GDM1 (cell line): ENCODE results near the gene CCL23.
"Not testable (repeated sequence)": the region's sequence is repeated elsewhere in the genome, so short reads cannot be mapped to it uniquely, and the experiment has no call there.

ENCODE experiments used
- DNase-seq: peaks from one replicate; lab custom pipeline; 2025; lab: John Stamatoyannopoulos, UW

CCL23 gene

GRCh38 chr17:36017799-36018198, at the start of gene CCL23:
Gene CCL23 (minus strand): TSS chr17:36017972. CDS start chr17:36017897, 75 bp downstream.
- DNase-seq = peak; percentile 6

GRCh38 chr17:36066365-36066985, 48.7 kb upstream of the CCL23 start:
- no peak for DNase-seq

- no peak for DNase-seq
Observed at GRCh38 chr17:36063786-36064541, 46.2 kb upstream of the CCL23 start, which contains the start of gene CCL18. Gene CCL18 (plus strand): TSS chr17:36064272. CDS start chr17:36064343, 71 bp downstream.

GRCh38 chr17:36060816-36061215, 43.0 kb upstream of the CCL23 start:
- DNase-seq = no peak

GRCh38 chr17:36059406-36059805, 41.6 kb upstream of the CCL23 start:
- no peak for DNase-seq

- DNase-seq = no peak
Observed at GRCh38 chr17:36057911-36058310, 40.1 kb upstream of the CCL23 start.

- DNase-seq = no peak
Observed at GRCh38 chr17:36055921-36056520, 38.2 kb upstream of the CCL23 start.

GRCh38 chr17:36055171-36055570, 37.4 kb upstream of the CCL23 start:
- no peak for DNase-seq

- no peak for DNase-seq
Observed at GRCh38 chr17:36049643-36050042, 31.9 kb upstream of the CCL23 start.

GRCh38 chr17:36048066-36048465, 30.3 kb upstream of the CCL23 start:
- no peak for DNase-seq

GRCh38 chr17:36036235-36036634, 18.5 kb upstream of the CCL23 start:
- peak; percentile 15 for DNase-seq

GRCh38 chr17:36034127-36034526, 16.4 kb upstream of the CCL23 start:
- DNase-seq = no peak

- DNase-seq = no peak
Observed at GRCh38 chr17:36030956-36031355, 13.2 kb upstream of the CCL23 start.

GRCh38 chr17:36027761-36028160, 10.0 kb upstream of the CCL23 start:
- DNase-seq = no peak

- DNase-seq = no peak
Observed at GRCh38 chr17:36024106-36024869, 6.5 kb upstream of the CCL23 start.

GRCh38 chr17:36019423-36019822, 1.7 kb upstream of the CCL23 start:
- no peak for DNase-seq

- DNase-seq = no peak
Observed at GRCh38 chr17:36016555-36016954, 1.2 kb downstream of the CCL23 start.

- DNase-seq = not testable (repeated sequence)
Observed at GRCh38 chr17:36015895-36016294, 1.9 kb downstream of the CCL23 start.

GRCh38 chr17:36014946-36015345, 2.8 kb downstream of the CCL23 start:
- no peak for DNase-seq

- DNase-seq = no peak
Observed at GRCh38 chr17:36011201-36011600, 6.6 kb downstream of the CCL23 start.

- DNase-seq = no peak
Observed at GRCh38 chr17:36008998-36009665, 8.6 kb downstream of the CCL23 start.

GRCh38 chr17:36004594-36005108, 13.1 kb downstream of the CCL23 start:
- no peak for DNase-seq
